ENCODE measurements around the gene CELF5. TPM values are rescaled to one million over a fixed set of nuclear protein-coding genes. Genes with fewer than 3 reads are reported as not detected.

The CELF5 gene
- total and polyA plus RNA-seq, 9 of the 15 experiments (the other 6 are each of a cell fraction or from before 2014, with no cell fraction given): 0.01 to 0.56 (median 0.22) TPM

GRCh38 chr19:3296446-3296845 lies 72.0 kb downstream of the CELF5 start:
- Histone ChIP-seq H3K27me3 (ENCODE audit: control insufficient read depth in 2 of 2, insufficient read depth in 2 of 2, low read length in 2 of 2) (peaks cover 8 to 27% of the 10 kb centered on the region in 2 experiments), H3K9me3 (replicated peaks; ENCODE audit: control insufficient read depth, insufficient read depth, low read depth, low read length) (no peaks in the 10 kb centered on the region), H3K9ac (ENCODE audit: insufficient read depth in 1 of 2, low read depth in 2 of 2, low read length in 2 of 2) (peak overlapping the region in 1 of 2 experiments; percentile 71; a peak in 1 of 4 replicates), H3K4me2 (ENCODE audit: insufficient read depth, low read length) (no peak overlapping the region), H3K36me3 (ENCODE audit: control insufficient read depth, insufficient read depth, low read length) (no peaks in the 10 kb centered on the region), H3K79me2 (ENCODE audit: control insufficient read depth, insufficient read depth, low read length) (no peaks in the 10 kb centered on the region), H3K9me1 (ENCODE audit: control insufficient read depth, insufficient read depth, low read length) (no peaks in the 10 kb centered on the region), H3K4me1 (replicated peaks in 1 of 2; ENCODE audit: control insufficient read depth in 2 of 2, insufficient read depth in 2 of 2, low read length in 2 of 2) (peaks cover 0 to 12% of the 10 kb centered on the region in 2 experiments; a peak in 2 of 5 replicates), H2AFZ (ENCODE audit: low read depth, low read length) (no peak overlapping the region), H3K27ac (ENCODE audit: extremely low read depth, low read depth, low read length) (no peak overlapping the region), H4K20me1 (replicated peaks; ENCODE audit: control insufficient read depth, insufficient read depth, low read length) (peaks cover 4% of the 10 kb centered on the region; the same call in 1 of the 2 replicates), H3K4me3 (no peak overlapping the region)
- no peak for DNase-seq (ENCODE audit: extremely low read depth in 1 of 4, low spot score in 3 of 4)
- no TSS peak for BruUV-seq (replicated peaks)
- ChIA-PET POLR2A (no interaction called here), CTCF (ENCODE audit: low intra/inter-chr PET ratio) (interaction anchor here (0.6 to 1.3 kb wide), 2 partner anchors 11 to 428 kb away, joined by 3 read pairs; no protein-coding TSS in a partner anchor)
- intact Hi-C loops (cut with micrococcal nuclease): no loop called here
- 16% methylated on average over 19 of the region's 19 CpGs for WGBS (ENCODE audit: insufficient coverage, low coverage, missing lambda C conversion rate)
- in situ Hi-C loops (cut with MboI): loop anchor here (10.0 kb wide), 1 partner anchor 408 kb away; the partner anchor contains the start of genes PIP5K1C and TJP3
- no peak for TF ChIP-seq THAP7 (CRISPR knock-in tag; IDR thresholded peaks at IDR 0.05)
- TF ChIP-seq IFI16 (CRISPR knock-in tag; IDR thresholded peaks at IDR 0.05): no peak
- no peak for TF ChIP-seq SFPQ (IDR thresholded peaks at IDR 0.05; ENCODE audit: low read depth, low read length)
- TF ChIP-seq ZNF511 (CRISPR knock-in tag; IDR thresholded peaks at IDR 0.05): no peak
- TF ChIP-seq RB1 (IDR thresholded peaks at IDR 0.05; ENCODE audit: low read depth): no peak
- no peak for TF ChIP-seq SNIP1 (IDR thresholded peaks at IDR 0.05; ENCODE audit: low read depth)
- no peak for TF ChIP-seq HDAC1 (IDR thresholded peaks at IDR 0.05)
- no peak for TF ChIP-seq MLLT1 (IDR thresholded peaks at IDR 0.05)
- TF ChIP-seq NR4A1 (CRISPR knock-in tag; IDR thresholded peaks at IDR 0.05): no peak
- no peak for TF ChIP-seq NR4A1 (tag; IDR thresholded peaks at IDR 0.05)
- no peak for TF ChIP-seq ZNF699 (CRISPR knock-in tag; IDR thresholded peaks at IDR 0.05; ENCODE audit: insufficient replicate concordance)
- no peak for TF ChIP-seq SRF (CRISPR knock-in tag; IDR thresholded peaks at IDR 0.05)
- TF ChIP-seq IRF2 (CRISPR knock-in tag; IDR thresholded peaks at IDR 0.05): no peak
- TF ChIP-seq STAT6 (CRISPR knock-in tag; IDR thresholded peaks at IDR 0.05): no peak
- TF ChIP-seq ZNF780A (CRISPR knock-in tag; IDR thresholded peaks at IDR 0.05): no peak
- no peak for TF ChIP-seq ZNF239 (CRISPR knock-in tag; IDR thresholded peaks at IDR 0.05)
- ATAC-seq: no peak
- no peak for FAIRE-seq

Data from K562 (cell line).